ENCODE results near the gene ST3GAL4.

DNA sequence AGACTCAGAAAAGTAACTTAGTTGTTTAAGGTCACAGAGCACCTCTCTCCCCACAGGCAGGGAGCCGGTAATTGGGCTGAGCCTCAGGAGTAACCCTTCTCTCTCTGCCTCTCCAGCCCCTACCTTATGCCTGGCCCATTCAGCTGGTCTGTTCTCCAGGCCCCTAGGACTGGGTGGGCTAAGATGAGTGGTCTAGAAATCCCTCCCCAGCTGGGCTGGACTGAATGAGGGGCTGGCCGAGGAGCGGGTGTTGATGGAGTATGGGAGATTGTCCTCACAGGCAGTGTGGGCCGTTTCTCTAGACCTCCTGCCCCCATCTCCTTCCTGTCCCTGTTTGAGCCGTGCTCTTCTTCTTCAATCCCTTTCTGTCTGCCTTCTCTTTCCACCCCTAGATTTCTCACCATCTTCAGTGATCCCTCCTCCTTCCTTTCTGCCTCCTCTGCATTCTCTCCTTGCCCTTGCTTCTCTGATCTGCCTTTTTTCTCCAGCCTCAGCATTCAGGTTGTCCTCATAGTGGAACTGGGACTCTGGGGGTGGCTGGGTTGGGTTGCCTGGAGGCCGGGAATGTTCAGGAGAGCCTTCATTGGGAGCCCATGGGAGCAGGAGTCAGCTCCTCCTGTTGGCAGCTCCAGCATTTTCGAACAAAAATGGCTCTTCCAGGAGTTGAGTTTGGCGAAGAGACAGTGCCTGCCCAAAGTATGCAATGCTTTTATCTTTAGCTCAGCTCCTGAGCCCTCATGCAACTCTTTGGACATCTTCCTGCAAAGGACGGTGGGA, 7.6 kb downstream of the ST3GAL4 start:
- TF ChIP-seq, protein P1, sequence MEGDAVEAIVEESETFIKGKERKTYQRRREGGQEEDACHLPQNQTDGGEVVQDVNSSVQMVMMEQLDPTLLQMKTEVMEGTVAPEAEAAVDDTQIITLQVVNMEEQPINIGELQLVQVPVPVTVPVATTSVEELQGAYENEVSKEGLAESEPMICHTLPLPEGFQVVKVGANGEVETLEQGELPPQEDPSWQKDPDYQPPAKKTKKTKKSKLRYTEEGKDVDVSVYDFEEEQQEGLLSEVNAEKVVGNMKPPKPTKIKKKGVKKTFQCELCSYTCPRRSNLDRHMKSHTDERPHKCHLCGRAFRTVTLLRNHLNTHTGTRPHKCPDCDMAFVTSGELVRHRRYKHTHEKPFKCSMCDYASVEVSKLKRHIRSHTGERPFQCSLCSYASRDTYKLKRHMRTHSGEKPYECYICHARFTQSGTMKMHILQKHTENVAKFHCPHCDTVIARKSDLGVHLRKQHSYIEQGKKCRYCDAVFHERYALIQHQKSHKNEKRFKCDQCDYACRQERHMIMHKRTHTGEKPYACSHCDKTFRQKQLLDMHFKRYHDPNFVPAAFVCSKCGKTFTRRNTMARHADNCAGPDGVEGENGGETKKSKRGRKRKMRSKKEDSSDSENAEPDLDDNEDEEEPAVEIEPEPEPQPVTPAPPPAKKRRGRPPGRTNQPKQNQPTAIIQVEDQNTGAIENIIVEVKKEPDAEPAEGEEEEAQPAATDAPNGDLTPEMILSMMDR (conservative IDR thresholded peaks at IDR 0.05; ENCODE audit: low read length) = no peak
- TF ChIP-seq EZH2phosphoT487 (IDR thresholded peaks at IDR 0.05; ENCODE audit: borderline replicate concordance, low read depth, low read length) = no peak

Measured in OCI-LY7 (cell line).